Fibroblast of gingiva (primary cell): ENCODE data around the gene SRCIN1.
A peak's percentile ranks its signal among the peaks of the same experiment; 100 is the strongest.
"Not testable (repeated sequence)": the region's sequence is repeated elsewhere in the genome, so short reads cannot be mapped to it uniquely, and the experiment has no call there.

Source experiments
- DNase-seq: peaks from one replicate; pipeline ENCODE4 v3.0.0-alpha.2; 2011; ENCODE audit warnings: low read depth

SRCIN1 gene

GRCh38 chr17:38507921-38508569 is 97.7 kb downstream of the SRCIN1 start:
- DNase-seq: no peak

DNA sequence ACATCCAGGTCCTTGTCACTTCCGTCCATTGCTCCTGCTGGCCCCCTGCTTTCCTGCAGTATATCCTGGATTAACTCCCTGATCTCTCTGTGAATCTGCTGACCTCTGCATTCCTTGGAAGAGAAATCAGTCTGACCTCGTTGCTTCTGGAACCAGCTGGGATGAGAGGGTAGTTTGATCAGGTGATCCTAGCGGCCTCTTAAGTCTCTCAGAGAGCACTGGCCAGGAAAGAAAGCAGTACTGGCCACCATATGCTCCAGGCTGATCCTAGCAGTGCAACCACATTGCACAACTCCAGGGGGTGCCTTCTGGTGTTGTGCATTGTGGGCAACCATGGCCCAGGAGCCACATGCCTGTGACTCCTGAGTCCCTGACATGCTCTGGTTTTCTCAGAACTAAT is 98.3 kb downstream of the SRCIN1 start:
- DNase-seq: no peak

GRCh38 chr17:38504216-38504615 is 101.5 kb downstream of the SRCIN1 start:
- no peak for DNase-seq

DNA sequence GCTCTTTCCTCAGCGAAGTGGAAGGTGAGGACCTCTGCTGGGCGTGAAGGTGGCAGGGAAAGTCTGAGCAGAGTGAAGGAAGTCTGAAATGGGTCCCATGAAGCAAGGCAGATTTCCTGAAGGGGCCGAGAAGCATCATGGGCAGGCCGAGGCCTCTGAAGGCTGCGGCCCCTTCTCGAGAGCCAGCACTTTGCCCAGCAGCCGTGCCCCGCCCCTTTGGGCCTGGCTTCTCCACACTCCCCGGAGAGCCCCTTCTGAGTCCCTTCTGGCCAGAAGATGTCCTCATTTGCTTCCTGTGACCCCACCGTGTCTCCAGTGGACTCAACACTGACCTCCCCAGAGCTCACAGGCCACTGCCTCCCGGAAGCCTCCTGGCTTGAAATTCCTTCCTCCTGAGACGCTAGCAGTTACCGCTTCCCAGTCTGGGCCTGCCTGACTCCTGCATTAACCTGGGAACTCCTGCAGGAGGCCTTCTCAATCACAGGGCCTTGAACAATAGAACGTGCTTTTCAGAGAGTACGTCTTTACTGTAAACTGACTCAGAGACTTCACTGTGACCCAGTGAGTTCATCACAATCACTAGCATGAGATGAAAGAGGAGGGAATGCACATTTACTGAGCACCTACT is 102.4 kb downstream of the SRCIN1 start:
- DNase-seq: not testable (repeated sequence)

GRCh38 chr17:38501718-38502117 is 104.0 kb downstream of the SRCIN1 start:
- not testable (repeated sequence) for DNase-seq

DNA sequence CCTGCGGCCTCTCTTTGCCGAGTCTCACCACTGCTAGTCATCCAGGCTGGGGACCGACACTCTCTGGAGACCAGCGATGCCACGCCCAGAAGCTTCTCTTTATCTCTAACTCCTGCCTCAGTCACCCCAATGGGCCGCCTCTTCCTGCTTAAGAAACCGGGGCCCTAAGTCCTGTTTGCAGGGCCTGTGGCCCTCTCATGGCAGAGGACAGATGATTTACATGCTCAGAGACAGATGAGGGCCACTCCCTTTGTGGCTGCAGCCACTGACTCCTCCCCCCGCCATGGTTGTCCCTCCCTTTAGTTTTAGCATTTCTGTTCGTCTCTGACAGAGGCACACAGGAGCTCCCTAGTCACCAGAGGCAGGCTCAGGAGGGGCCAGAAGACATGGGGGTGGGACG is 106.5 kb downstream of the SRCIN1 start:
- DNase-seq: not testable (repeated sequence)

- DNase-seq: no peak
Observed at GRCh38 chr17:38498353-38498752, 107.4 kb downstream of the SRCIN1 start.

- not testable (repeated sequence) for DNase-seq
Observed at GRCh38 chr17:38497656-38498055, 108.1 kb downstream of the SRCIN1 start.

- not testable (repeated sequence) for DNase-seq
Observed at GRCh38 chr17:38494152-38494551, 111.6 kb downstream of the SRCIN1 start.

GRCh38 chr17:38492067-38493040 is 113.4 kb downstream of the SRCIN1 start:
- peak; percentile 85 for DNase-seq

DNA sequence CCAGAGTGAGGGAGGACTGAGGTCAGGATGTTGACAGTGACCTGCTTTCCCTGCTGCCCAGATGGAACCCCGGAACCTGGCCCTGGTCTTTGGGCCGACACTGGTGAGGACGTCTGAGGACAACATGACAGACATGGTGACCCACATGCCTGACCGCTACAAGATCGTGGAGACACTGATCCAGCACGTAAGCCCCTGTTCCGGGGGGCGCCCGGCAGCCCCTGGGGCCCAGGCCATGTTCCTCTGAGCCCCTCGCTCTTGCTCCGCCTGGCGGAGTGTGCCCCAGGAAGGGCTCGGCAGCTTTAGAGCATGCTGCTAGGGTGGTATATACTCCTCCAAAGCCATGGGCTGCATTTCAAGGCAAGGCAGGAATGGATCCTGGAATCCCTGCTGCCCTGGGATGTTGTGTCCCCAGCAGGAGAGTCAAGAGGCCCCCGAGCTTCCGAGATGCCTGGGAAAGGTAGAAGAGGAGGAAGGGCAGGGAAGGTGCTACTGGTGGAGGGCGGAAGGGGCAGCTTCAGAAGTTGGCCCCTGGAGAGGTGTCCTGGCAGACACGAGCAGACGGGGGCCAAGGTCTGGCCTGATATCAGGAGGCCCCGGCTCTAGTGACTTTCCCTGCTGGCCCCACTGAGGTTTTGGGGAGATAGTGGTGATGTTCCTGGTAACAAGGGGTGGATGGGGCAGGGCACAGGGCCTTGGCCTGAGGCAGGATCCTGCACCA is 114.2 kb downstream of the SRCIN1 start:
- DNase-seq: not testable (repeated sequence)

DNA sequence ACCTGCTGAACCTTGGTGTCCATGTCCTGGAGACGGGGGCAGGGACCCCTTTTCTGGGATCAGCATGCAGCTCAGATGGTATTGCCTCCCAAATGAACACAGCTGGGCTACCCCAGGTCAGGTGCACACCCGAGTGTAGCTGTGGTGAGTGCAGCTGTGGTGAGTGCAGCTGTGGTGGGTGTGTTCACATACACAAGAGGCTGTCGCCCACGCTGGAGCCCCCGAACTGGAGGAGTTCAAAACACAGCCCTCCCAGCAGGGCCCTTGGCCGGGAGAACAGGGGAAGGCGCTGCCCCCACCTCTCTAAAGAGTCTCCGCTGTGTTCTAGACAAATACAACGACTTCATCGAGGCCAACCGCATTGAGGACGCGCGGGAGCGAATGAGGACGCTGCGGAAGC is 116.0 kb downstream of the SRCIN1 start:
- not testable (repeated sequence) for DNase-seq

GRCh38 chr17:38485681-38486298 is 120.0 kb downstream of the SRCIN1 start:
- DNase-seq: not testable (repeated sequence)

GRCh38 chr17:38485146-38485468 is 120.6 kb downstream of the SRCIN1 start:
- DNase-seq: no peak

DNA sequence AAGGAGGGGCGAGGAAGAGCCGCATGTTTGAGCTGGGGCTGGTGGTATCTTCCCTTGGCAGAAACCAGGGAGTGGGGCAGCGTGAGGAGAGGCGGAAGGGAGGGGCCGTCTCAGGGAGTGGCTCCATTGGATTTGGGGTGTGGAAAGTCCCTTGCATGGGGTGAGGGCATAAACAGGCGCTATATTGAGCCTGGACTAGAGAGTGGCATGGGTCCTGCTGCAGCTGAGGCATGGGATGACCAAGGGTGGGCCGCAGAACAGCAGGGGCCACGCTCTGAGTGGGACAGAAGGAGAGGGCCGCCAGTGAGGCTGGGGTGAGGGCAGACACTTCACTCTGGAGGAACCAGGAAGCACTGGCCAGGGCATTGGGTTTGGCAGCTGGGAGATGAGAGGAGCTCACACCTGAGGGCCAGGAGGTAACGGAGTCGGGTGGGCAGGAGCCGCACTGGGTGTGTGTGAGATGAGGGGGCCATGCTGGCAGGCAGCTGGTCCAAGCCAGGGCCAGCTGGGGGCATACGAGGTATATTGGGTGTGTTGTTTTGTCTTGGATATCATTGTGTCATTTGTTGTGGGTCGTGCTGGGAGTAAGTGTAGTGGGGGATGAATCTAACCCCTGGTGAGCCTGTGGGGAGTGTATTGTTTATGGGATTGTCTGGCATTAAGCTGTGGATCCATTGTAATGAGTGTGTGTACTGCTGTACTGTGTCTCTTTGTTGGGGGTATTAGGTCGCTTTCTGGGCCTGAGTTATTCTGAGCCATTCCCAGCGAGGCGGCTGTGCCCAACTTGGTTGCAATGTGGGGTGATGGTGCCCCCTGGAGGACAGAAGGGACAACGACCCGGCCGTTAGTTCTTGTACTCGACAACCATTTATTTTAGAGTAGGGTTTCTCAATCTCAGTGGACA is 121.3 kb downstream of the SRCIN1 start:
- DNase-seq: peak; percentile 77

DNA sequence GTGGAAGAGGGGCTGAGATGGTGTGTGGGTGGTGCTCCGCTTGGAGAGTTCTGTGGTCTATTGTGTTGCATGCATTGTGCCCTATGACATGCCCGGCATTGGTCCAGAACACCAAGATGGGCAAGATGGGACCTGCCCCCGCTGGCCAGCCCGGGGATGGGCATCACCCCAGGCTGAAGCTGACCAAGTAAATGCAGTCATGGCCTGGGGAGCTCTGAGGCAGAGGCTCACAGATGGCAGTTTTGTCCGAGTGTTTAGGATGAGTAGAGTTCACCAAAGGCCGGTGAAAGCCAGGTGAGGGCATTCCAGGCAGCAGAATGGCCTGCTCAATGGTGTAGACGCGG is 123.1 kb downstream of the SRCIN1 start:
- not testable (repeated sequence) for DNase-seq

- DNase-seq: not testable (repeated sequence)
Observed at GRCh38 chr17:38482039-38482699, 123.6 kb downstream of the SRCIN1 start.
